ENCODE results near the gene TIMM13.
"Not testable (repeated sequence)": the region's sequence is repeated elsewhere in the genome, so short reads cannot be mapped to it uniquely, and the experiment has no call there.

The TIMM13 gene

GRCh38 chr19:2408247-2408646, 19.1 kb downstream of the TIMM13 start:
- POLR2A ChIA-PET: no interaction called here

DNA sequence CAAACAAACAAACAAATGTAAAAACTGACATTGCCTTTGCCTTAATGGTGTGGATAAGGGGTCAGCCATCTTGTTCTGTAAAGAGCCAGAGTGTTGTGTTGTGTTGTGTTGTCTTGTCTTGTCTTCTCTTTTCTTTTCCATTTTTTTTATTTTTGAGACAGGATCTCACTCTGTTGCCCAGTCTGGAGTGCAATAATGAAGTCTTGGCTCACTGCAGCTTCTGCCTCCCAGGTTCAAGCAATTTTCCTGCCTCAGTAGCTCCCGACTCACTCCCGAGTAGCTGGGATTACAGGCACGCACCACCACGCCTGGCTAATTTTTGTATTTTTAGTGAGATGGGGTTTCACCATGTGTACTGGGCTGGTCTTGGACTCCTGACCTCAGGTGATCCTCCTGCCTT, 27.8 kb downstream of the TIMM13 start:
- no peak for TF ChIP-seq CTCF (IDR thresholded peaks at IDR 0.05; ENCODE audit: insufficient read depth, low read length, missing control alignments)
- DNase-seq (ENCODE audit: low read depth, low spot score): no peak
- POLR2A ChIA-PET: no interaction called here
- CTCF ChIA-PET: interaction anchor here (1.0 to 2.0 kb wide), 2 partner anchors 8 to 215 kb away, joined by 3 to 4 read pairs; no protein-coding TSS in a partner anchor
- no peak overlapping the region for H3K4me3 ChIP-seq (ENCODE audit: low read depth, low read length)

More at GRCh38 chr19:2408247-2408646, 19.1 kb downstream of the TIMM13 start:
- no peak overlapping the region for H3K4me3 ChIP-seq (ENCODE audit: low read depth, low read length)
- CTCF ChIA-PET: interaction anchor here (1.8 kb wide), 1 partner anchor 16 kb away, joined by 5 read pairs; no protein-coding TSS in a partner anchor
- TF ChIP-seq CTCF (IDR thresholded peaks at IDR 0.05; ENCODE audit: insufficient read depth, low read length, missing control alignments): no peak
- no peak for DNase-seq (ENCODE audit: low read depth, low spot score)

DNA sequence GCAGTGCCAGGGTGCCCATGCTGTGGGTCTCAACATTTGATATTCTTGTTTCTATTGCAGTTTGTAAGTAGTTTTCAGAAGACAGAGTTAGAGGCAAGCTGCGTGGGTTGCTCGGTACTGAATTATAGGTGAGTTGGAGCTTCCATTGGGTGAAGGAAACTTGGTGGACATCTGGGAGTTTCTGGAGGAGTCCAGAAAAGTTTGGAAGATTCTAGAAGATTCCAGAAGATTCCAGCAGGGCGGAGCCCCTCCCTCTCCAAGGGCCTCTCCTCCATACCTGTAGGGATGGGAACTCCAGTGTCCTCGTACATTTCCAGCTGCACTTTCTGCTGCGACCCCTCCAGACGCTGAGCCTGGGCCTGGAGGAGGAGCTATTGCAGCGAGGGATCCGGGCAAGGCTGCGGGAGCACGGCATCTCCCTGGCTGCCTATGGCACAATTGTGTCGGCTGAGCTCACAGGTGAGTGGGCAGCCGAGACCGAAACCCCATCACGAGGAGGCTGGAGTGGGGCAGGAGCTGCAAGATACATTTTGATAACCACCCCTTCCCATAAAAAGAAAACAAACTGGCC, 28.6 kb downstream of the TIMM13 start:
- ChIA-PET CTCF (interaction anchor here (1.0 kb wide), 1 partner anchor 215 kb away, joined by 3 read pairs; no protein-coding TSS in a partner anchor), POLR2A (interaction anchor here (0.5 kb wide), 1 partner anchor 308 kb away, joined by 3 read pairs; no protein-coding TSS in a partner anchor)
- DNase-seq (ENCODE audit: low read depth, low spot score): no peak
- no peak overlapping the region for H3K4me3 ChIP-seq (ENCODE audit: low read depth, low read length)
- no peak for TF ChIP-seq CTCF (IDR thresholded peaks at IDR 0.05; ENCODE audit: insufficient read depth, low read length, missing control alignments)

- DNase-seq (ENCODE audit: low read depth, low spot score); POLR2A ChIA-PET; H3K4me3 ChIP-seq (ENCODE audit: low read depth, low read length): not testable (repeated sequence)
- CTCF ChIA-PET: interaction anchor here (0.7 to 1.1 kb wide), 2 partner anchors 217 to 356 kb away, joined by 3 read pairs; no protein-coding TSS in a partner anchor
These were observed 30.2 kb downstream of the TIMM13 start for GRCh38 chr19:2397173-2397572.

DNA sequence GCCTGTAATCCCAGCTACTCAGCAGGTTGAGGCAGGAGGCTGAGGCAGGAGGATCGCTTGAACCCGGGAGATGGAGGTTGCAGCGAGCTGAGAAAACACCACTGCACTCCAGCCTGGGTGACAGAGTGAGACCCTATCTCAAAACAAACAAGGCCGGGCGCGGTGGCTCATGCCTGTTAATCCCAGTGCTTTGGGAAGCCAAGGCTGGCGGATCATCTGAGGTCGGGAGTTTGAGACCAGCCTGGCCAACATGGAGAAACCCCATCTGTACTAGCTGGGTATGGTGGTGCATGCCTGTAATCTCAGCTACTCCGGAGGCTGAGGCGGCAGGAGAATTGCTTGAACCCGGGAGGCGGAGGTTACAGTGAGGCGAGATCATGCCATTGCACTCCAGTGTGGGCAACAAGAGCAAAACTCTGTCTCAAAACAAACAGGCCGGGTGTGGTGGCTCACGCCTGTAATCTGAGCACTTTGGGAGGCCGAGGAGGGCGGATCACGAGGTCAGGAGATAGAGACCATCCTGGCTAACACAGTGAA, 32.0 kb downstream of the TIMM13 start:
- POLR2A ChIA-PET; H3K4me3 ChIP-seq (ENCODE audit: low read depth, low read length); DNase-seq (ENCODE audit: low read depth, low spot score): not testable (repeated sequence)
- CTCF ChIA-PET: interaction anchor here (1.0 kb wide), 1 partner anchor 217 kb away, joined by 3 read pairs; no protein-coding TSS in a partner anchor

- CTCF ChIA-PET: interaction anchor here (0.7 to 2.8 kb wide), 6 partner anchors 10 to 239 kb away, joined by 3 to 12 read pairs (median 3); no protein-coding TSS in a partner anchor
- no peak overlapping the region for H3K4me3 ChIP-seq (ENCODE audit: low read depth, low read length)
- POLR2A ChIA-PET: no interaction called here
- TF ChIP-seq CTCF (IDR thresholded peaks at IDR 0.05; ENCODE audit: insufficient read depth, low read length, missing control alignments): no peak
- DNase-seq (ENCODE audit: low read depth, low spot score): no peak
These were observed 32.7 kb downstream of the TIMM13 start for GRCh38 chr19:2394442-2395292.

- no peak for TF ChIP-seq CTCF (IDR thresholded peaks at IDR 0.05; ENCODE audit: insufficient read depth, low read length, missing control alignments)
- no peak for DNase-seq (ENCODE audit: low read depth, low spot score)
- POLR2A ChIA-PET: no interaction called here
- CTCF ChIA-PET: interaction anchor here (0.6 to 2.8 kb wide), 10 partner anchors 10 to 254 kb away, joined by 3 to 12 read pairs (median 3); no protein-coding TSS in a partner anchor
- no peak overlapping the region for H3K4me3 ChIP-seq (ENCODE audit: low read depth, low read length)
These were observed 33.3 kb downstream of the TIMM13 start for GRCh38 chr19:2394054-2394441.

- ChIA-PET CTCF (interaction anchor here (0.6 to 3.2 kb wide), 24 partner anchors 9 to 255 kb away, joined by 3 to 12 read pairs (median 4); partner anchors contain the start of genes LSM7 and SPPL2B), POLR2A (interaction anchor here (1.1 kb wide), 1 partner anchor 219 kb away, joined by 3 read pairs; no protein-coding TSS in a partner anchor)
- not testable (repeated sequence) for H3K4me3 ChIP-seq (ENCODE audit: low read depth, low read length); DNase-seq (ENCODE audit: low read depth, low spot score)
These were observed 34.5 kb downstream of the TIMM13 start for GRCh38 chr19:2392899-2393298.

Data from AG04449 (cell line).